GM23338 (cell line): ENCODE results near the gene ATP9B. TPM values are rescaled to one million over a fixed set of nuclear protein-coding genes. Genes with fewer than 3 reads are reported as not detected.

ENCODE experiments used
- ATAC-seq: fragments of 200-7000 bp; cut with Tn5 transposase; 3 replicates; pipeline ENCODE4 v1.9.1; 2020
- DNase-seq: peaks from one replicate; pipeline ENCODE4 v3.0.0-alpha.2; 2015; ENCODE audit warnings: low spot score
- H2AFZ ChIP-seq: fragments of 200-600 bp; sonication (generic); 2 replicates; pipeline ENCODE4 v1.8.0; 2016; ENCODE audit warnings: antibody characterized with exemption, mild to moderate bottlenecking, moderate library complexity
- H3F3A ChIP-seq: fragments of 200-600 bp; sonication (generic); replicated peaks from 2 replicates; pipeline ENCODE4 v1.8.0; 2017; ENCODE audit warnings: antibody characterized with exemption, mixed run types, low read depth
- H3K27ac ChIP-seq: fragments of 200-600 bp; sonication (generic); 2 replicates; pipeline ENCODE4 v1.6.1; 2016; ENCODE audit warnings: low read depth
- H3K27me3 ChIP-seq: fragments of 200-600 bp; sonication (generic); 2 replicates; pipeline ENCODE4 v1.8.0; 2016; ENCODE audit warnings: mild to moderate bottlenecking, mixed run types, moderate library complexity; ENCODE audit not compliant: insufficient read depth
- H3K36me3 ChIP-seq: fragments of 200-600 bp; sonication (generic); 2 replicates; pipeline ENCODE4 v1.8.0; 2016; ENCODE audit warnings: mild to moderate bottlenecking; ENCODE audit not compliant: insufficient read depth
- H3K4me1 ChIP-seq: fragments of 200-600 bp; sonication (generic); 2 replicates; pipeline ENCODE4 v1.8.0; 2016; ENCODE audit warnings: mild to moderate bottlenecking, moderate library complexity; ENCODE audit not compliant: insufficient read depth
- H3K4me2 ChIP-seq: fragments of 200-600 bp; sonication (generic); 2 replicates; pipeline ENCODE4 v1.7.1; 2017; ENCODE audit warnings: mixed run types
- H3K4me3 ChIP-seq: fragments of 200-600 bp; sonication (generic); 2 replicates; pipeline ENCODE4 v1.6.1; 2016; ENCODE audit warnings: mixed run types
- H3K79me2 ChIP-seq: fragments of 200-600 bp; sonication (generic); replicated peaks from 2 replicates; pipeline ENCODE4 v1.8.0; 2017; ENCODE audit warnings: mild to moderate bottlenecking; ENCODE audit not compliant: insufficient read depth
- H3K9me2 ChIP-seq: fragments of 200-600 bp; sonication (generic); 2 replicates; pipeline ENCODE4 v1.8.0; 2017; ENCODE audit not compliant: insufficient read depth
- H4K20me1 ChIP-seq: fragments of 200-600 bp; sonication (generic); replicated peaks from 2 replicates; pipeline ENCODE4 v1.8.0; 2017; ENCODE audit warnings: mild to moderate bottlenecking; ENCODE audit not compliant: insufficient read depth
- H3K27ac Mint-ChIP-seq: 2 replicates; pipeline ENCODE4 v1.8.0; 2020; ENCODE audit warnings: inconsistent platforms, mild to moderate bottlenecking, moderate library complexity, mixed read lengths
- H3K27me3 Mint-ChIP-seq: 3 replicates; pipeline ENCODE4 v1.8.0; 2022; ENCODE audit warnings: low read depth, mild to moderate bottlenecking, moderate library complexity, mixed read lengths, inconsistent platforms; ENCODE audit not compliant: insufficient read depth, poor library complexity
- H3K36me3 Mint-ChIP-seq: 3 replicates; pipeline ENCODE4 v1.8.0; 2021; ENCODE audit warnings: low read depth, mild to moderate bottlenecking, inconsistent platforms, moderate library complexity, mixed read lengths
- H3K4me1 Mint-ChIP-seq: 3 replicates; pipeline ENCODE4 v1.8.0; 2020; ENCODE audit warnings: mild to moderate bottlenecking, inconsistent platforms, mixed read lengths
- H3K4me3 Mint-ChIP-seq: 3 replicates; pipeline ENCODE4 v1.8.0; 2021; ENCODE audit warnings: moderate library complexity, mild to moderate bottlenecking, inconsistent platforms, mixed read lengths
- H3K9me3 Mint-ChIP-seq: 3 replicates; pipeline ENCODE4 v1.8.0; 2020; ENCODE audit warnings: moderate library complexity, mild to moderate bottlenecking, inconsistent platforms, mixed read lengths
- EZH2 ChIP-seq: fragments of 200-600 bp; sonication (generic); IDR thresholded peaks from one replicate; pipeline ENCODE4 v1.8.0; 2017; ENCODE audit warnings: antibody characterized with exemption, mild to moderate bottlenecking, low read depth; ENCODE audit not compliant: unreplicated experiment
- EZH2phosphoT487 ChIP-seq: fragments of 200-600 bp; sonication (generic); IDR thresholded peaks from one replicate; pipeline ENCODE4 v1.8.1; 2018; ENCODE audit warnings: antibody characterized with exemption; ENCODE audit not compliant: unreplicated experiment
- JUNB ChIP-seq: IDR thresholded peaks from one replicate; pipeline ENCODE4 v1.6.1; 2016; ENCODE audit warnings: antibody characterized with exemption; ENCODE audit not compliant: unreplicated experiment
- polyA plus RNA-seq: library from polyadenylated mRNA; unstranded; fragments of >200 nt; fragmentation: Nextera tagmentation; extraction: Ambion mirVana; gene quantifications from 2 replicates; pipeline ENCODE4 v1.2.1, GENCODE V29; 2016
- total RNA-seq: library from RNA; depleted of rRNA; stranded (reverse); fragments of >200 nt; shearing (Covaris generic); gene quantifications from 2 replicates; pipeline ENCODE4 v1.2.3, GENCODE V29; 2014
- TF ChIP-seq, protein P1 (sequence below): fragments of 250-450 bp; sonication (Bioruptor Pico); IDR thresholded peaks from 2 replicates; pipeline ENCODE4 v1.5.0; 2020; ENCODE audit warnings: mild to moderate bottlenecking, moderate library complexity
- TF ChIP-seq, protein P2 (sequence below): IDR thresholded peaks from 2 replicates; pipeline ENCODE4 v1.6.1; 2016; ENCODE audit warnings: antibody characterized with exemption

ATP9B gene
- total and polyA plus RNA-seq, 2 experiments from 2014 or later, result 14.2 to 25.6 TPM

DNA sequence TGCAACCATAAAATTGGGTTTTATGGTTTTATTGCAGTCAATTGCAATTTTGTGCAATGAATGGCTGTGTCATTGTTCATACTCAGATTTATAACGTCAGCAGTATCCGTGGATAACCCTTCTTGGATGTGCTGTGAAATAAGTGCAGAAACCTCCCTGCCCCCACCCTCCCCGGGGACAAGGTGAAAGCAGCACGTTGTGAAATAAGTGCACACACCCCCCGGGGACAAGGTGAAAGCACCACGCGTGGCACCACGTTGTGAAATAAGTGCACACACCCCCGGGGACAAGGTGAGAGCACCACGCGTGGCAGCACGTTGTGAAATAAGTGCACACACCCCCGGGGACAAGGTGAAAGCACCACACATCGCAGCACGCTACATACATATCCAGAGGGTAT, 232.9 kb downstream of the ATP9B start (continued):
- TF ChIP-seq, protein P1, sequence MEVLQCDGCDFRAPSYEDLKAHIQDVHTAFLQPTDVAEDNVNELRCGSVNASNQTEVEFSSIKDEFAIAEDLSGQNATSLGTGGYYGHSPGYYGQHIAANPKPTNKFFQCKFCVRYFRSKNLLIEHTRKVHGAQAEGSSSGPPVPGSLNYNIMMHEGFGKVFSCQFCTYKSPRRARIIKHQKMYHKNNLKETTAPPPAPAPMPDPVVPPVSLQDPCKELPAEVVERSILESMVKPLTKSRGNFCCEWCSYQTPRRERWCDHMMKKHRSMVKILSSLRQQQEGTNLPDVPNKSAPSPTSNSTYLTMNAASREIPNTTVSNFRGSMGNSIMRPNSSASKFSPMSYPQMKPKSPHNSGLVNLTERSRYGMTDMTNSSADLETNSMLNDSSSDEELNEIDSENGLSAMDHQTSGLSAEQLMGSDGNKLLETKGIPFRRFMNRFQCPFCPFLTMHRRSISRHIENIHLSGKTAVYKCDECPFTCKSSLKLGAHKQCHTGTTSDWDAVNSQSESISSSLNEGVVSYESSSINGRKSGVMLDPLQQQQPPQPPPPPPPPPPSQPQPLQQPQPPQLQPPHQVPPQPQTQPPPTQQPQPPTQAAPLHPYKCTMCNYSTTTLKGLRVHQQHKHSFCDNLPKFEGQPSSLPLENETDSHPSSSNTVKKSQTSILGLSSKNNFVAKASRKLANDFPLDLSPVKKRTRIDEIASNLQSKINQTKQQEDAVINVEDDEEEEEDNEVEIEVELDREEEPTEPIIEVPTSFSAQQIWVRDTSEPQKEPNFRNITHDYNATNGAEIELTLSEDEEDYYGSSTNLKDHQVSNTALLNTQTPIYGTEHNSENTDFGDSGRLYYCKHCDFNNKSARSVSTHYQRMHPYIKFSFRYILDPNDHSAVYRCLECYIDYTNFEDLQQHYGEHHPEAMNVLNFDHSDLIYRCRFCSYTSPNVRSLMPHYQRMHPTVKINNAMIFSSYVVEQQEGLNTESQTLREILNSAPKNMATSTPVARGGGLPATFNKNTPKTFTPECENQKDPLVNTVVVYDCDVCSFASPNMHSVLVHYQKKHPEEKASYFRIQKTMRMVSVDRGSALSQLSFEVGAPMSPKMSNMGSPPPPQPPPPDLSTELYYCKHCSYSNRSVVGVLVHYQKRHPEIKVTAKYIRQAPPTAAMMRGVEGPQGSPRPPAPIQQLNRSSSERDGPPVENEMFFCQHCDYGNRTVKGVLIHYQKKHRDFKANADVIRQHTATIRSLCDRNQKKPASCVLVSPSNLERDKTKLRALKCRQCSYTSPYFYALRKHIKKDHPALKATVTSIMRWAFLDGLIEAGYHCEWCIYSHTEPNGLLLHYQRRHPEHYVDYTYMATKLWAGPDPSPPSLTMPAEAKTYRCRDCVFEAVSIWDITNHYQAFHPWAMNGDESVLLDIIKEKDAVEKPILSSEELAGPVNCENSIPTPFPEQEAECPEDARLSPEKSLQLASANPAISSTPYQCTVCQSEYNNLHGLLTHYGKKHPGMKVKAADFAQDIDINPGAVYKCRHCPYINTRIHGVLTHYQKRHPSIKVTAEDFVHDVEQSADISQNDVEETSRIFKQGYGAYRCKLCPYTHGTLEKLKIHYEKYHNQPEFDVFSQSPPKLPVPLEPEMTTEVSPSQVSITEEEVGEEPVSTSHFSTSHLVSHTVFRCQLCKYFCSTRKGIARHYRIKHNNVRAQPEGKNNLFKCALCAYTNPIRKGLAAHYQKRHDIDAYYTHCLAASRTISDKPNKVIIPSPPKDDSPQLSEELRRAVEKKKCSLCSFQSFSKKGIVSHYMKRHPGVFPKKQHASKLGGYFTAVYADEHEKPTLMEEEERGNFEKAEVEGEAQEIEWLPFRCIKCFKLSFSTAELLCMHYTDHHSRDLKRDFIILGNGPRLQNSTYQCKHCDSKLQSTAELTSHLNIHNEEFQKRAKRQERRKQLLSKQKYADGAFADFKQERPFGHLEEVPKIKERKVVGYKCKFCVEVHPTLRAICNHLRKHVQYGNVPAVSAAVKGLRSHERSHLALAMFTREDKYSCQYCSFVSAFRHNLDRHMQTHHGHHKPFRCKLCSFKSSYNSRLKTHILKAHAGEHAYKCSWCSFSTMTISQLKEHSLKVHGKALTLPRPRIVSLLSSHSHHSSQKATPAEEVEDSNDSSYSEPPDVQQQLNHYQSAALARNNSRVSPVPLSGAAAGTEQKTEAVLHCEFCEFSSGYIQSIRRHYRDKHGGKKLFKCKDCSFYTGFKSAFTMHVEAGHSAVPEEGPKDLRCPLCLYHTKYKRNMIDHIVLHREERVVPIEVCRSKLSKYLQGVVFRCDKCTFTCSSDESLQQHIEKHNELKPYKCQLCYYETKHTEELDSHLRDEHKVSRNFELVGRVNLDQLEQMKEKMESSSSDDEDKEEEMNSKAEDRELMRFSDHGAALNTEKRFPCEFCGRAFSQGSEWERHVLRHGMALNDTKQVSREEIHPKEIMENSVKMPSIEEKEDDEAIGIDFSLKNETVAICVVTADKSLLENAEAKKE (CRISPR knock-in tag), result no peak

DNA sequence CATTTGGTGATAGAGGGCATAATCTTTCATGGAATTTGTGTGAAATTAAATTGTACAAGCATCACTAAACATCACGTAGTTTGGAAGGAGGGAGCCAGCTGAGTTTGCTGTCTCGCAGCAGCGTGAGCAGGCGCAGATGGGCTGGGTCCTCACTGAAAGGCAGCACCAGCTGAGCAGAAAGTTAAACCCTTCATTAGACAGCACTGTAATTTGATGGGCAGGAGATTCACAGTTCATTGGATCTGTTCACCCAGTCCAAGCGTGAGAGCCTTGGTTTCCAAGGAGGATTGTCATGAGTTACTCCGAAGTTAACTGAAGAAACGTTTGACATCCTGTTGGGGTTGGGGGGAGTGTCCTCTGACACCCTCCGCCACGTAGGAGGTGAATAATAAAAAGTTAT, 236.7 kb downstream of the ATP9B start:
- Histone ChIP-seq H3K9me2 (no peaks in the 10 kb centered on the region), H3K4me3 (no peak overlapping the region), H4K20me1 (no peaks in the 10 kb centered on the region; the same call in 1 of the 2 replicates), H3K27ac (no peak overlapping the region), H3K79me2 (no peaks in the 10 kb centered on the region), H3K36me3 (peaks cover 3% of the 10 kb centered on the region; the same call in 1 of the 2 replicates), H3F3A (no peaks in the 10 kb centered on the region), H3K4me1 (no peaks in the 10 kb centered on the region), H3K27me3 (no peaks in the 10 kb centered on the region), H3K4me2 (no peak overlapping the region), H2AFZ (no peak overlapping the region)
- Mint-ChIP-seq H3K27ac (no peak overlapping the region), H3K4me1 (no peaks in the 10 kb centered on the region), H3K9me3 (no peaks in the 10 kb centered on the region), H3K4me3 (no peak overlapping the region), H3K27me3 (peaks cover 4% of the 10 kb centered on the region), H3K36me3 (peaks cover 13% of the 10 kb centered on the region)
- no peak for DNase-seq
- ATAC-seq, result no peak
- TF ChIP-seq JUNB (no peak), EZH2phosphoT487 (no peak), EZH2 (no peak)
- TF ChIP-seq, protein P2, sequence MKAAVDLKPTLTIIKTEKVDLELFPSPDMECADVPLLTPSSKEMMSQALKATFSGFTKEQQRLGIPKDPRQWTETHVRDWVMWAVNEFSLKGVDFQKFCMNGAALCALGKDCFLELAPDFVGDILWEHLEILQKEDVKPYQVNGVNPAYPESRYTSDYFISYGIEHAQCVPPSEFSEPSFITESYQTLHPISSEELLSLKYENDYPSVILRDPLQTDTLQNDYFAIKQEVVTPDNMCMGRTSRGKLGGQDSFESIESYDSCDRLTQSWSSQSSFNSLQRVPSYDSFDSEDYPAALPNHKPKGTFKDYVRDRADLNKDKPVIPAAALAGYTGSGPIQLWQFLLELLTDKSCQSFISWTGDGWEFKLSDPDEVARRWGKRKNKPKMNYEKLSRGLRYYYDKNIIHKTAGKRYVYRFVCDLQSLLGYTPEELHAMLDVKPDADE, result no peak
